ENCODE data around the gene NCAPD2. TPM values are rescaled to one million over a fixed set of nuclear protein-coding genes. Genes with fewer than 3 reads are reported as not detected.

The NCAPD2 gene
- total RNA-seq, 4 donors from 2014 or later, result 26.1 to 86.6 (median 32.7) TPM

DNA sequence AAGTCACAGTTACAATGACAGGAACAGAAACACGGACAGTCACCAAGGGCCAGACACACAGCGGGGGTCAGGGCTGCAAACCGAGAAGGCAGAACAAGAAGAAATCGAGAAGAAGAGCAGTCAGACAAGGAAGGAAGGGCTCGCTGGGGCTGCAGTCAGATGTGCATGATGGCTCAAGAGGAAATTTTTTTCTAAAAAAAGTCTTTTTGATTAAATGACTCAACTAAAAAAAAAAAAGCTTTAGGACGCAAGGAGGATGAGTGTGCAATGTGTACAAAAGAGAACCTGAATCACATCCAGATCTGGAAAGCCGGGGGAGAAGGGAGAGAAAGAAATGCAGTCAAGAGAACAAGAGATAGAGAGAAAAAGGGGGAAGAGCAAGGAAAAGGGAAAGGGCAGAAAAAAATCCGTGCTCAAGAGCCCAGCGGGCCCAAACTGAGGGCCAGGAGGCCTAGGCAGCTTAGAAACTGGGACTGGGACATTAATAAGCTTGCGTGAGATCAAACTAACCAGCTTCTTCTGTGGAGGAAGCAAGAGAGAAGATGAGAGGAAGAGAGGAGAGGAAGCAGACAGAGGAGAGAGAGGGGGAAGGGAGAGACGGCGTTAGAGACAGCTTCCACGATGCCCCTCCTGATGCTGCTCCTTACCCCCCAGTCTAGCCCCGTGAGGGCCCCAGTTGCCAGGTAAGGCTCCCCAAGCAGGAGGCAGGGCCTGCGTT is 55.2 kb downstream of the NCAPD2 start:
- TF ChIP-seq, protein P1, sequence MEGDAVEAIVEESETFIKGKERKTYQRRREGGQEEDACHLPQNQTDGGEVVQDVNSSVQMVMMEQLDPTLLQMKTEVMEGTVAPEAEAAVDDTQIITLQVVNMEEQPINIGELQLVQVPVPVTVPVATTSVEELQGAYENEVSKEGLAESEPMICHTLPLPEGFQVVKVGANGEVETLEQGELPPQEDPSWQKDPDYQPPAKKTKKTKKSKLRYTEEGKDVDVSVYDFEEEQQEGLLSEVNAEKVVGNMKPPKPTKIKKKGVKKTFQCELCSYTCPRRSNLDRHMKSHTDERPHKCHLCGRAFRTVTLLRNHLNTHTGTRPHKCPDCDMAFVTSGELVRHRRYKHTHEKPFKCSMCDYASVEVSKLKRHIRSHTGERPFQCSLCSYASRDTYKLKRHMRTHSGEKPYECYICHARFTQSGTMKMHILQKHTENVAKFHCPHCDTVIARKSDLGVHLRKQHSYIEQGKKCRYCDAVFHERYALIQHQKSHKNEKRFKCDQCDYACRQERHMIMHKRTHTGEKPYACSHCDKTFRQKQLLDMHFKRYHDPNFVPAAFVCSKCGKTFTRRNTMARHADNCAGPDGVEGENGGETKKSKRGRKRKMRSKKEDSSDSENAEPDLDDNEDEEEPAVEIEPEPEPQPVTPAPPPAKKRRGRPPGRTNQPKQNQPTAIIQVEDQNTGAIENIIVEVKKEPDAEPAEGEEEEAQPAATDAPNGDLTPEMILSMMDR (IDR thresholded peaks at IDR 0.05), result no peak
- no peak for TF ChIP-seq POLR2A (IDR thresholded peaks at IDR 0.05)
- peaks cover 0 to 30% (median 0%) of the 10 kb centered on the region in 3 donors for H3K36me3 ChIP-seq
- no peak for DNase-seq

DNA sequence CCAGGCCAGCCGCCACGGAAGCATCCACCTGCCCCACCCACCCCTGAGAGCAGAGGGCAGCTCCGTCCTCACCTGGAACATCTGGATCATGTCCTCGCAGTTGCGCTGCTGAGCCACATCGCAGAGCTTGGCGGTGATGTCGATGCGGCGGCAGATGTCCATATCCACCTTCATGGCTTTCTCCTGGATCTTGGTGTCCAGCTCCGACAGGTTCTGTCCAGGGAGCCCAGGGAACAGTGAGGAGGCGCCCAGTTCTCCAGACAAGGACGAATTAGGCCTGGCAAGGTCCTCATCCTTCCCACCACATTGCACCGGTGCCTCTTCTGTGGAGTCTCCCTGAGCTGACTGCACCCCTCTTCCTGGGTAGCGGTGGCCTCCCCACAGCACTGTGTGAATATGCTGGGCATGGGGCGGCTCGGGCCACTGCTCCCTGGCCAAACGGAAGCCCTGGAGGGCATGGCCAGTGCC is 55.8 kb downstream of the NCAPD2 start:
- H3K4me1 ChIP-seq, result peaks cover 0 to 45% (median 11%) of the 10 kb centered on the region in 4 donors
- H3K36me3 ChIP-seq, result peaks cover 0 to 30% (median 0%) of the 10 kb centered on the region in 3 donors
- TF ChIP-seq POLR2A (IDR thresholded peaks at IDR 0.05), result no peak
- TF ChIP-seq, protein P1 (IDR thresholded peaks at IDR 0.05), result no peak
- H3K27me3 ChIP-seq, result no peaks in the 10 kb centered on the region
- H3K27ac ChIP-seq, result no peak overlapping the region
- no peak for DNase-seq
- H3K4me3 ChIP-seq, result no peak overlapping the region
- no peaks in the 10 kb centered on the region for H3K9me3 ChIP-seq

More for the DNA sequence above, 55.2 kb downstream of the NCAPD2 start:
- no peaks in the 10 kb centered on the region for H3K9me3 ChIP-seq
- no peak overlapping the region for H3K27ac ChIP-seq
- no peaks in the 10 kb centered on the region for H3K27me3 ChIP-seq
- no peak overlapping the region for H3K4me3 ChIP-seq
- H3K4me1 ChIP-seq, result peaks cover 0 to 39% (median 5%) of the 10 kb centered on the region in 4 donors

DNA sequence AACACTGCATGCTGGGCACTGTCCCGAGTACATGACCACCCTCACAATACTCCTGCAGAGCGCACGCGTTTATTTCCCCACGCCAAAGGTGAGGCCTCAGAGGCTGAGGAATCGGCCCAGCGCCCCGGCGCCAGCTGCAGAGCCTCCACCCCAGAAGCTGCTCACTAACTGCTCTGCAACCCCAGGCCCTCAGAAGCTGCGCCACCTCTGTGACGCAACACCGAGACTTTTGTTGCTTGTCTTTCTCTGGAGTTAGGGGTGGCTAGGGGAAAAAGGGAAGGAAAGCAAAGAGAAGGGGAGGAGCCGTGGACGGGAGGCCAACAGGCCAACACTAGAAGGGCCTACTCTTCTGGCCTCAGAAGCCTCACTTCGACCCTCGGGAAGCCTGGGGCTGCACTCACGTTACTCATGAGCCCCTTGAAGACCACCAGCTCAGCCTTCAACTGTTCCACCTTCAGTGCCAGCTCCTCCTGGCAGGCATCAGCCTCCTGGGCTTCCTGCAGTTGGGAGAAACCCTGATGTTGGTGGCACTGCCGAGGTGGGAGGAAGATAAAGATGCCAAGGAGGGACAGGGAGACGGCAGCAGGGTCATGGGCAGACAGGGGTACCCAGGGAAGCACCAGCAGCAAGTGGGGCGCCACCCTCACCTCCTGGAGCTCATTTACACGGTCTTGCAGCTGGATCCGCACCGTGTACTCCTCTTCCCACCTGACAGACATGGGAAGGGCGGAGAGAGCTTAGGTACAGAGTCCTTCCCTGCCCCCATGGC is 56.6 kb downstream of the NCAPD2 start:
- no peak for TF ChIP-seq POLR2A (IDR thresholded peaks at IDR 0.05)
- TF ChIP-seq, protein P1 (IDR thresholded peaks at IDR 0.05), result no peak
- peak in 1 of 3 donors; percentile 51 for DNase-seq
- Histone ChIP-seq H3K36me3 (peaks cover 0 to 30% (median 0%) of the 10 kb centered on the region in 3 donors), H3K4me1 (peaks cover 0 to 46% (median 15%) of the 10 kb centered on the region in 4 donors), H3K27ac (peak overlapping the region; percentile 44 to 80 (median 58)), H3K27me3 (no peaks in the 10 kb centered on the region), H3K9me3 (no peaks in the 10 kb centered on the region), H3K4me3 (no peak overlapping the region)

DNA sequence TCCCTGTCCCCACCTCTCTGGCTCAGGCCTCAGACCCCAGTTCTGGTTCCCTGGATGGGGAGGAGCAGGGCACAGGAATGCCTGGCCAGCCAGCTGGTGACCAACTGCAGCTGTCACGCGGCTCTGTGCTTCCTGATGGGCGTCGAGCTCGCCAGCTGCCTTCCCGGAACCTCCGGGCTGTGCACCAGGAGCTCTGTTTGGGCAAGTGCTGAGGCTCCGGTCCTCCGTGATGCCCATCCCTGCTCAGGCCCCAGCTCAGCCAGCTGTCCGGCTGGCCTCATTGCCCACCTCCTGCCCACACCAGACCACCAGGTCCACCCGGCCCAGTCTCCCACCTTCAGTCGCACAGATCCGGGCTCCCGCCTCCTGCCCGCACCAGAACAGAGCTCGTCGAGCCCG is 57.2 kb downstream of the NCAPD2 start:
- Histone ChIP-seq H3K9me3 (no peaks in the 10 kb centered on the region), H3K4me3 (no peak overlapping the region), H3K36me3 (peaks cover 0 to 28% (median 0%) of the 10 kb centered on the region in 3 donors), H3K27ac (peak overlapping the region; percentile 44 to 80 (median 58)), H3K4me1 (peaks cover 0 to 46% (median 15%) of the 10 kb centered on the region in 4 donors), H3K27me3 (no peaks in the 10 kb centered on the region)
- DNase-seq, result peak in 2 of 3 donors; percentile 65 to 71
- TF ChIP-seq POLR2A (IDR thresholded peaks at IDR 0.05), result no peak
- TF ChIP-seq, protein P1 (IDR thresholded peaks at IDR 0.05), result no peak

- no peak for DNase-seq
- Histone ChIP-seq H3K4me1 (peaks cover 0 to 51% (median 17%) of the 10 kb centered on the region in 4 donors), H3K4me3 (no peak overlapping the region), H3K36me3 (peaks cover 0 to 25% (median 0%) of the 10 kb centered on the region in 3 donors), H3K27me3 (no peaks in the 10 kb centered on the region), H3K9me3 (no peaks in the 10 kb centered on the region), H3K27ac (peak overlapping the region; percentile 44 to 80 (median 58))
- TF ChIP-seq, protein P1 (IDR thresholded peaks at IDR 0.05), result no peak
- TF ChIP-seq POLR2A (IDR thresholded peaks at IDR 0.05), result no peak
These were observed 57.7 kb downstream of the NCAPD2 start for GRCh38 chr12:6551496-6552139.
